Stimulated activated CD4-positive, alpha-beta T cell treated with anti-CD3 and anti-CD28 coated beads, TNF-alpha, amount 100 ng/mL, for 4 hours (primary cell): ENCODE data around the gene TOP3B.
"Not testable (repeated sequence)": the region's sequence is repeated elsewhere in the genome, so short reads cannot be mapped to it uniquely, and the experiment has no call there.

ENCODE experiments used
- DNase-seq, 3 experiments: peaks; one replicate each; pipeline ENCODE4 v3.0.0-alpha.2; 2020; ENCODE audit warnings: low read depth in 3 of 3

The TOP3B gene

GRCh38 chr22:21922370-21923162, 60.0 kb downstream of the TOP3B start:
- no peak for DNase-seq

- DNase-seq: no peak
These were observed 60.9 kb downstream of the TOP3B start for GRCh38 chr22:21921729-21922128.

- no peak for DNase-seq
These were observed 61.3 kb downstream of the TOP3B start for GRCh38 chr22:21921184-21921721.

- no peak for DNase-seq
These were observed 62.0 kb downstream of the TOP3B start for GRCh38 chr22:21920341-21921183.

- no peak for DNase-seq
These were observed 62.9 kb downstream of the TOP3B start for GRCh38 chr22:21919526-21920307.

GRCh38 chr22:21918466-21919185, 64.0 kb downstream of the TOP3B start:
- no peak for DNase-seq

- no peak for DNase-seq
These were observed 64.7 kb downstream of the TOP3B start for GRCh38 chr22:21917959-21918261.

- DNase-seq: no peak
These were observed 65.2 kb downstream of the TOP3B start for GRCh38 chr22:21917181-21917958.

GRCh38 chr22:21916309-21916918, 66.2 kb downstream of the TOP3B start:
- DNase-seq: no peak

- no peak for DNase-seq
These were observed 66.8 kb downstream of the TOP3B start for GRCh38 chr22:21915624-21916308.

GRCh38 chr22:21914033-21914642, 68.4 kb downstream of the TOP3B start:
- DNase-seq: not testable (repeated sequence)

GRCh38 chr22:21910367-21910766, 72.2 kb downstream of the TOP3B start:
- not testable (repeated sequence) for DNase-seq

GRCh38 chr22:21909871-21910270, 72.7 kb downstream of the TOP3B start:
- DNase-seq: no peak

GRCh38 chr22:21907638-21908522, 74.7 kb downstream of the TOP3B start:
- no peak for DNase-seq
